ENCODE results near the gene UGDH. TPM values are rescaled to one million over a fixed set of nuclear protein-coding genes. Genes with fewer than 3 reads are reported as not detected.
A peak's percentile ranks its signal among the peaks of the same experiment; 100 is the strongest.
"Not testable (repeated sequence)": the region's sequence is repeated elsewhere in the genome, so short reads cannot be mapped to it uniquely, and the experiment has no call there.

Gene UGDH
- total RNA-seq, 4 donors from 2014 or later = 55.2 to 188 (median 98.0) TPM

DNA sequence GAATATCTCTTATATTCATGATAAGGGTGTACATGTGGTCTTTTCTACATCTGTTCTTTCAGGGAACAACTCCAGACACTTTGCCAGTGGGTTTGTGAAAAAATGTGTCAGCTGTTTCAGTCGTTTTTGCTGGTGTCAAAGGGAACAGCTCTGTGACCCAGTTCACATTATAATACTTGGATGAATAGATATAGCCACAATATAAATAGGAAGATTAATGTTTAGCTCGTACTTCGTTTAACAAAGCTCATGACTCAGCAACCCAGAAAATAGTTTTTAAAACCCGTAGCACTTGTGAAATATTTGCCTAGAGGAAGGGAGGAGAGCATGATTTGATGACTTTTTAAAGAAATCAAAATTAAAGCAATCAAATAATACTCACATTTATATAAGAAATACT lies 60.5 kb downstream of the UGDH start:
- H3K27me3 ChIP-seq = no peaks in the 10 kb centered on the region
- TF ChIP-seq POLR2A (IDR thresholded peaks at IDR 0.05) = no peak
- TF ChIP-seq, protein P1, sequence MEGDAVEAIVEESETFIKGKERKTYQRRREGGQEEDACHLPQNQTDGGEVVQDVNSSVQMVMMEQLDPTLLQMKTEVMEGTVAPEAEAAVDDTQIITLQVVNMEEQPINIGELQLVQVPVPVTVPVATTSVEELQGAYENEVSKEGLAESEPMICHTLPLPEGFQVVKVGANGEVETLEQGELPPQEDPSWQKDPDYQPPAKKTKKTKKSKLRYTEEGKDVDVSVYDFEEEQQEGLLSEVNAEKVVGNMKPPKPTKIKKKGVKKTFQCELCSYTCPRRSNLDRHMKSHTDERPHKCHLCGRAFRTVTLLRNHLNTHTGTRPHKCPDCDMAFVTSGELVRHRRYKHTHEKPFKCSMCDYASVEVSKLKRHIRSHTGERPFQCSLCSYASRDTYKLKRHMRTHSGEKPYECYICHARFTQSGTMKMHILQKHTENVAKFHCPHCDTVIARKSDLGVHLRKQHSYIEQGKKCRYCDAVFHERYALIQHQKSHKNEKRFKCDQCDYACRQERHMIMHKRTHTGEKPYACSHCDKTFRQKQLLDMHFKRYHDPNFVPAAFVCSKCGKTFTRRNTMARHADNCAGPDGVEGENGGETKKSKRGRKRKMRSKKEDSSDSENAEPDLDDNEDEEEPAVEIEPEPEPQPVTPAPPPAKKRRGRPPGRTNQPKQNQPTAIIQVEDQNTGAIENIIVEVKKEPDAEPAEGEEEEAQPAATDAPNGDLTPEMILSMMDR (IDR thresholded peaks at IDR 0.05) = no peak
- H3K4me1 ChIP-seq = peaks cover 6 to 41% (median 6%) of the 10 kb centered on the region in 3 donors
- 24 to 26% methylated on average over 4 of the region's 4 CpGs for WGBS, 2 donors
- no peaks in the 10 kb centered on the region for H3K9me3 ChIP-seq
- no peak overlapping the region for H3K4me3 ChIP-seq
- intact Hi-C loops (cut with DNase I) = loop anchor here (10.0 kb wide), 1 partner anchor 508 kb away; the partner anchor contains the start of gene PDS5A
- H3K27ac ChIP-seq = peak overlapping the region in 3 of 4 donors; percentile 37 to 67 (median 65)
- peaks cover 0 to 60% (median 0%) of the 10 kb centered on the region in 3 donors for H3K36me3 ChIP-seq
- DNase-seq = no peak

DNA sequence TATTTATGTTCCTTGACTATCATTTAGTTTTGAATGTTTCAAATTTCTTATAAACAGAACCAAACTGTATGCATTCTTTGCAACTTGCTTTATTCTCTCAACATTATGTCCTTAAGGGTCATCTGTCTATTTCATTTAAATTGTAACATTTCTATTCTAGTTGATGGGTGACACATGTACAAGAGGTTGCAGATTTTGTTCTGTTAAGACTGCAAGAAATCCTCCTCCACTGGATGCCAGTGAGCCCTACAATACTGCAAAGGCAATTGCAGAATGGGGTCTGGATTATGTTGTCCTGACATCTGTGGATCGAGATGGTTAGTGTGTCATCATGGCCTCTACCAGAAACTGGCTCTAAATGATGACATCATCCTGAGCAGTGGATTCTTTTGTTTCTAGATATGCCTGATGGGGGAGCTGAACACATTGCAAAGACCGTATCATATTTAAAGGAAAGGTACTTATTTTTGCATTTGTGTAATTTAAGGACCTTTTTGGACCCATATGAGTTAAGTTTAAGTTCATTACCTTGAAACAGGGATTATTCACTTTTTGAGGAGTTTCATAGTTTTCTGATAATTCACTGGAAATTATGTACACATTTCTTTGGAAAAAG lies 62.2 kb downstream of the UGDH start:
- intact Hi-C loops (cut with DNase I) = loop anchor here (10.0 kb wide), 1 partner anchor 510 kb away; the partner anchor contains the start of gene PDS5A
- Histone ChIP-seq H3K27ac (peak overlapping the region in 1 of 4 donors; percentile 67), H3K4me3 (no peak overlapping the region), H3K27me3 (no peaks in the 10 kb centered on the region), H3K9me3 (no peaks in the 10 kb centered on the region), H3K36me3 (peaks cover 0 to 61% (median 0%) of the 10 kb centered on the region in 3 donors), H3K4me1 (peaks cover 6 to 40% (median 7%) of the 10 kb centered on the region in 3 donors)
- DNase-seq = no peak
- TF ChIP-seq, protein P1 (IDR thresholded peaks at IDR 0.05) = no peak
- no peak for TF ChIP-seq POLR2A (IDR thresholded peaks at IDR 0.05)
- 34 to 60% methylated on average over 2 of the region's 2 CpGs for WGBS, 2 donors

DNA sequence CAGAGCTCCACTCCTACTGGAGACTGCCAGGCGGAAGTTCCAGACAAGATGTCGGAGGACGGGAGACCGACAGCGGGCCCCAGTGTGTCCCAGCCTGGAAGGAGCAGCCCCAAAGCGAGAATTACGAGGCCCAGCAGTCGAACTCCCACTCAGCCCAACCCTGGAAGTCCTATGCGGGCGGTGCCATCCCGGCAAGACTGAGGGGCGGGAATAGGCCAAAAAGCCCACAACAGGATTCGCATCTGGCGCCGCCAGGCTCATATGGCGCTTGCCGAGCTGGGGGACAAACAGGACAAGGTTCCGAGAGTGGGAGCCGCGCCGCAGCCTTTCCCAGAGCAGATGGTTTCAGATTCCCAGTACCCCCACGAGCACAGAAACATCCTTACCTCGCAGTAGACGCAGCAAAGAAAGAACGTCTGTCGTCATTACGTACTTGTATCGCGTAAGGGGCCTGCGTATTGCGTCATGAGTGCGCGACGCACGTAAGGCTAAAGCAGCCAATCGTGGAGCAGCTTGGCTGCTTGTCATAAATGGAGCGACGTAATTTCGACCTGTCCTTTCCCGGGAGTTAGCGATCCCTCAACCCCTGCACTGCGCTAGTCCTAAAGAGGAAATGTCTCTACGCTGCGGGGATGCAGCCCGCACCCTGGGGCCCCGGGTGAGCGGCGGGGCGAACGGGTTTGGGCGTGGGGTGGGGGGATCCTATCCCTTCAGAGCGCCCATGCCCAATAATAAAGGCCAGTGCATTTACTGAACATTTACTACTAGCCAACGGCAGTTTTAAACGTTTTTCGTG lies 68.5 kb downstream of the UGDH start, which contains the start of the genes LIAS and RPL9:
Gene LIAS (plus strand): TSS at position 552 of the 796 bp plus-strand sequence. CDS start 62 bp downstream, at position 614.
Gene RPL9 (minus strand): TSS at position 418 of the 796 bp plus-strand sequence. CDS start 483 bp downstream, outside the sequence.
- H3K4me3 ChIP-seq = peak within 1 kb of the TSS; percentile 56 to 80 (median 72)
- H3K36me3 ChIP-seq = peaks cover 15 to 69% (median 23%) of the 10 kb centered on the region in 3 donors
- intact Hi-C loops (cut with DNase I) = loop anchor here (10.0 kb wide), 1 partner anchor 84 kb away; no protein-coding TSS in a partner anchor
- peaks cover 8 to 43% (median 25%) of the 10 kb centered on the region in 3 donors for H3K4me1 ChIP-seq
- peak within 1 kb of the TSS; percentile 93 to 98 (median 97) for H3K27ac ChIP-seq
- WGBS, 2 donors = 0% methylated on average over 13 to 20 of the region's 55 CpGs
- H3K9me3 ChIP-seq = no peaks in the 10 kb centered on the region
- TF ChIP-seq, protein P1 (IDR thresholded peaks at IDR 0.05) = no peak
- TF ChIP-seq POLR2A (IDR thresholded peaks at IDR 0.05) = peak in 3 of 4 donors; percentile 91 to 94 (median 94)
- H3K27me3 ChIP-seq = no peaks in the 10 kb centered on the region
- peak; percentile 74 for DNase-seq

DNA sequence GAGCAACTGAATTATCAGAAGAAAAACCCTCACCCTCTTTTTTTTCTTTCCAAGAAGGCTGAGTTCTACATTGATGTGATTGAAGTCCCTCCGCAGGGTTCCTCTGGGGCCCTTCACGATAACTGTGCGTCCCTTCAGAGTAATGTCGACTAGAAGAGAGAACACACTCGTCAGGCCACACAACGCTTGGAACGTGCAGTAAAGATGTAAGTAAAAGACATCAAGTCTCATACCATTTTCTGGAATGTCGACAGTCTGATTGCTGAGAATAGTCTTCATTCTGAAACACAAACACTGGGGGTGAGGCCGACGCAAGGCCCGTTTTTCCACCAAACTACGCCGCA lies 69.1 kb downstream of the UGDH start:
- intact Hi-C loops (cut with DNase I) = loop anchor here (10.0 kb wide), 1 partner anchor 83 kb away; no protein-coding TSS in a partner anchor
- Histone ChIP-seq H3K4me3 (peak overlapping the region; percentile 56 to 80 (median 72)), H3K27ac (peak overlapping the region; percentile 93 to 98 (median 97)), H3K36me3 (peaks cover 20 to 69% (median 29%) of the 10 kb centered on the region in 3 donors), H3K4me1 (peaks cover 8 to 43% (median 25%) of the 10 kb centered on the region in 3 donors)
- H3K9me3 ChIP-seq, H3K27me3 ChIP-seq, DNase-seq: not testable (repeated sequence)
- 0 to 2% methylated on average over 8 to 10 of the region's 13 CpGs for WGBS, 2 donors

DNA sequence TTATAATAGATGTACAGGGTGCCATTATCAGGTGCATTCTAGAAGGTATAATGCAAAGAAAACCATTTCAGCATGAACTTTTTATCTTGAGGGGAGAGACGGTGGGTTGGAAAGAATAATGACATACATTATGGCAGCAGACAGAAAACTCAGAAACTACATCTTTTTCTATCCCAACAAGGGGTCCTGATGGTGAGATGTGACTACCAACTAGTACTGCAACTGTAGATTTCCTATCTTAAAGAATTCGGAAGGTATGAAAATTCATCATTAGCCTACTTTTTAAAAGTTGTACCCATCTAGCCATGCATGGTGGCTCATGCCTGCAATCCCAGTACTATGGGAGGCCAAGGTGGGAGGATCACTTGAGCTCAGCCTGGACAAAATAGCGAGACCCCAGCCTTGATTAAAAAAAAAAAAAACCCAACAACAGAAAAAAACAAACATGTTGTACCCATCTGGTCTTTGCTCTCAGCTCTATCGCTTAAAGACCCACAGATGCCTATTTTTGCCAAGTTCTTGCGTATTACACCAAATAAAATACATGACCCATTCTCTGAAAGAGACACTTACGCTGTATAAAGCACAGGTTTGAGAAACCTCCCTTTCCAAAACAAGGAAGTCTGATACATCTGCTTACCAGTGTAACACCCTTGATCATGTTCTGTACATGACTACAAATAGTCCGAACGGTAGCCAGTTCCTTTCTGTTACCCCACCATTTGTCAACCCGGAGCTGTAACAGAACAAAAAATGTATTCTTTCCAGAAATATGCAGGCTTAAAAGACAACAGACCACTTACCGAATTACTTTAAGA lies 70.1 kb downstream of the UGDH start:
- intact Hi-C loops (cut with DNase I) = loop anchor here (10.0 kb wide), 1 partner anchor 82 kb away; no protein-coding TSS in a partner anchor
- Histone ChIP-seq H3K4me3 (peak overlapping the region; percentile 56 to 80 (median 72)), H3K9me3 (no peaks in the 10 kb centered on the region), H3K27me3 (no peaks in the 10 kb centered on the region), H3K4me1 (peaks cover 8 to 43% (median 25%) of the 10 kb centered on the region in 3 donors), H3K36me3 (peaks cover 22 to 69% (median 33%) of the 10 kb centered on the region in 3 donors), H3K27ac (peak overlapping the region; percentile 93 to 98 (median 97))
- 42 to 50% methylated on average over 10 of the region's 10 CpGs for WGBS, 2 donors
- TF ChIP-seq, protein P1 (IDR thresholded peaks at IDR 0.05) = no peak
- no peak for TF ChIP-seq POLR2A (IDR thresholded peaks at IDR 0.05)
- DNase-seq = no peak
